Measurements from ENCODE around the gene MYO1D.
"Not testable (repeated sequence)": the region's sequence is repeated elsewhere in the genome, so short reads cannot be mapped to it uniquely, and the experiment has no call there.

MYO1D gene

DNA sequence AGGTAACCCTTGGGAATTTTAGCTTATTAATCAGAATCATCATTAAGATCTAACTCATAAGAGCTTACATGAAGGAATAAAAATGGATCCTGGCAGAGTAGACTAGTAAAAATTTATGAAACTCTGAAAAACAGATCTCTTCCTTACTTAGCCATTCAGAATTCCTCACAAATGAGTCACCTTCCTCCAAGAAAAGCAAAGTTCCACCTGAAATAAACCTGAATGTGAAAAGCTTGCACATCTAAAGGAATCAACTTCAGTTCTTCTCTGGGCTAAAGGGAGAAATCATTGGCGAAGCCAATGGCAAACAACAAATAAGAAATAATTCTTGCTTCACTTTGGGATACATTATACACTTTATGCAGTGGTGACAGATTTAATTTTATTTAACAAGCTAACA is 22.7 kb downstream of the MYO1D start:
- DNase-seq, result no peak

DNA sequence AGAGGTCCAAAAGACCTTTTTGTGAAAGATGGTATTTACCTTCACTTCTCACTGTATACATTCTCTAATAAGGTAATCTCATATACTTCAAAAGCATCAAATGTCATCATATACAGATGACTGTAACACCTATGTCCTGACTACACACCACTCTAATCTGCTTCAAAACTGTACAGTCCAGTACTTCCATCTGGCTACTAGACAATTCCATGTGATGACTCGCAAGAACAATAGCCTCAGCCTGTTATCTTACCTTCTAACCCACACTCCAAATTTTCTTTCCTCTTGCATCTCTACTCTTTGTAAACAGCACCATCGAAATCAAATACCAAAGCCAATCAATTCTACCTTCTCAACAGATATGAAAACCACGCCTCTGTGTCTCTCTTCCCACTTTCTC is 24.1 kb downstream of the MYO1D start:
- no peak for DNase-seq

DNA sequence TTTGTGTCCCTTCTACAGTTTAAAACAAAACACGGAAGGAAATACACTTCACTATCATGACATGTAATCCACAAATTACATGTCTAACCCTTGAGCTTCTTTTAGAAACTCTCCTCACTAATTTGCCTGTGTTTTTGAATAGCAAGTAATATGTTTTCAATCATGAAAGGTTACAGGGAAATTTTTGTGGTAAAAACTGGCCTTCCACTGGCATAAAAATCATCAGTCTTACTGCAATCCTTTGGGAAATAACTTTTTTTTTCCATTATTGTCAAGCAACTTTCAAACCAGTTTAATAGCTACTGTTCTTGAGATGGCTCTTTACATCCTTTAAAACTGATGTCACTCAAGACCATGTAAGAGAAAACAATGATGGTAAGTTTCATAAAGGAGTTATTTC is 27.0 kb downstream of the MYO1D start:
- no peak for DNase-seq

DNA sequence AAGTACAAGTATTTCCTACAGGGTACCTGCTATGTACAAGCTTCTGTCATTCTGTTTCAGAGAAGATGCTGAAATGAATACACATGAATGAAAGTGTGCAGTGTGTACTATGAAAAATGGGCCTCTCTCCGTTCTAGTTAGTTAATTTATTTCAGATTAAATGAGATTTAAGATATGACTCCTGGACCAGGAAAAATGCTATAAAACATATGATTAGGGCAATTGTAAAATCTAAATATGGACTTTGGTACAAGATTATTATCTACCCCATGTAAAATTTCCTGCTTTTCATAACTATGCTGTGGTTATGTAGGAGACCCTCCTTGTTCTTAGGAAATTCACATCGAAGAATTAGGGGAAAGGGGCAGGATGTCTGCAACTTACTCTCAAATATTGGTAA is 28.9 kb downstream of the MYO1D start:
- DNase-seq, result no peak

- no peak for DNase-seq
Observed at GRCh38 chr17:32846143-32846542, 30.8 kb downstream of the MYO1D start.

DNA sequence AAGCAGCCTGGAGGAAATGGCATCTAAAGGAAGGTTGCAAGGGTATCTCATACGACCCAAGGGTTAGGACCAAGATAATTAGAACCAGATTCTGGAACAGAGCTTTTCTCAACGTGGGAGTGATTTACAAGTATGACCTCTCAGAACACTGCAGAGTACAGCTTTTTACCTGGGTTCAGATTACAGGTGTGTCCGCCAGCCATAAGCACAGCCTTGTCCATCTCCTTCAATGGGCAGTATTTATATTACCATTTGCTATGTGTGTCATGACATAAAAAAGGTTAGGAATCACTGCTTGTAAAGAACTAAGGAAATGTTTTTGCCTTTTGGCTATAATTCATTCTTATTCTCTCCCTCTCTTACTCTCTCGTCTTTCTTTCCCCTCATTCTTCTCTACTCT is 36.7 kb downstream of the MYO1D start:
- DNase-seq, result no peak

GRCh38 chr17:32836527-32836926 is 40.4 kb downstream of the MYO1D start:
- DNase-seq, result no peak

GRCh38 chr17:32835291-32835761 is 41.6 kb downstream of the MYO1D start:
- DNase-seq, result no peak

GRCh38 chr17:32834104-32834503 is 42.8 kb downstream of the MYO1D start:
- DNase-seq, result no peak

DNA sequence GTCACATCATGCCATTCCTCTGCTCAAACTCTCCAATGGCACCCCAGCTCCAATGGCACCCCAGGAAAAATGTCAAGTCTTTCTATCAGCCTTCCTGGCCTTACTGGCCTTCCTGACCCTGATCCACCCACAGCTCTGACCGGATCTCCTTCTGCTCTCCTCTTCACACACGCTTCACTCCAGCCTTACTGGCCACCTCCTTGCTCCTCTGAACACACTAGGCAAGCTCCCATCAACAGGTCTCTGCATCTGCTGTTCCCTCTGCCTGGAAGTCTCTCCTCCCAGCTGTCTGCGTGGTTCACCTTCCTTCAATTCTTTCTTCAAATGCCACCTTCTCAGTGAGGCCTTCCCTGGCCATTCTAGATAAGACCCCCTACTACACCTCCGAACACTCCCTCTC is 43.4 kb downstream of the MYO1D start:
- no peak for DNase-seq

- DNase-seq, result no peak
Observed at GRCh38 chr17:32833076-32833475, 43.8 kb downstream of the MYO1D start.

DNA sequence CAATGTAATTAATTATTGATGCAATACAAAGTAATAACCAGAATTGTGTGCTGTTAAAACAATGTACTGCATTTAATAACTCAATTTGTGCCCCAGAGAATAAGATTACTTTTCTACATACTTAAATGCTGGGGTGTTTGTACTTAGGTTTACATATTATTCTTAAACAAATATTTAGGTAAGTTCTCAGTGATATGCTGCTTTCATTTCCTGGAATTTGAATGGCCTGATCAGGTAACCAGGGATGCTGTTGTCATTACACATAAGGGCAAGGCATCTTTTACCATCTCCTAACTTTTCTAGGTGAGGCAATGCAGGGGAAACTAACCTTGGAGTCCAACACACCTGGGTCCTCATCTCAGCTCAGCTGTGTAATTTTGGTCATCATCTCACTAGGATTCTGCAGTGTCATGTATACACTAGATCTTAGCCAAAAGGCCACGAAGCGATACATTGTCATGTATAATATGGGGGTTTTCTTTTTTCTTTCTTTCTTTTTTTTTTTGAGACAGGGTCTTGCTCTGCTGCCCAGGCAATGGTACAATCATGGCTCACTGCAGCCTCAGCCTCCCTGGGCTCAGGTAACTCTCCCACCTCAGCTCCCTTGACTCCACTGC is 45.2 kb downstream of the MYO1D start:
- no peak for DNase-seq

DNA sequence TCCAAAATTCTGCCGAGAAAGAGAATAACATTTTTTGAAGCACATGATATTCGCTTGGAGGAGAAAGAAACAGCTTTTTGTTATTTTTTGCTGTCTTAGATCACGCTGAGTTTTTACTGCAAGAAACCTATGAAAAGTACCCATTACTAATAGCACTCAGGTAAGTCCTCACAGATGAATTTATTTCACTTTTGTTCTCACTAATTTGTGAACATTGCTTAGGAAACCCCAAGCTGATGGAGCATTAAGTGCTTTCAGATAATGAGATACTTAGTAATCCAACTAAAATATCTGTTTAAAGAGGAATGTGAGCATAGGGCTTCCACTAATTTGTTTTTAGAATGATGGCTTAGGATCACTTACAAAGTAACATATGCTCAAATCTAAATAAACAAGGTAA is 45.7 kb downstream of the MYO1D start:
- no peak for DNase-seq

GRCh38 chr17:32828822-32829221 is 48.1 kb downstream of the MYO1D start:
- no peak for DNase-seq

DNA sequence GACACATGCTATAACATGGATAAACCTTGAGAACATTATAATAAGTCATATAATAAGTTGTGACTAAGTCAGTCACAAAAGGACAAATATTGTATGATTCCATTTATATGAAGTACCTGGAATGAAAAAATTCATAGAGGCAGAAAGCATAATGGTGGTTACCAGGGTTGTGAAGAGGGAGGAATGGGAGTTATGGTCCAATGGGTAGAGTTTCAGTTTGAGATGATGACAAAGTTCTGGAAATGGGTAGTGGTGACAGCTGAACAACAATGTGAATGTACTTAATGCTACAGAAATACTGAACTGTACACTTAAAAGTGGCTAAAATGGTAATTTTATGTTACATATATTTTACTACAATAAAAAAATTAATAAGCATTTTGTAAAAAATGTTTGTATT is 49.7 kb downstream of the MYO1D start:
- no peak for DNase-seq

DNA sequence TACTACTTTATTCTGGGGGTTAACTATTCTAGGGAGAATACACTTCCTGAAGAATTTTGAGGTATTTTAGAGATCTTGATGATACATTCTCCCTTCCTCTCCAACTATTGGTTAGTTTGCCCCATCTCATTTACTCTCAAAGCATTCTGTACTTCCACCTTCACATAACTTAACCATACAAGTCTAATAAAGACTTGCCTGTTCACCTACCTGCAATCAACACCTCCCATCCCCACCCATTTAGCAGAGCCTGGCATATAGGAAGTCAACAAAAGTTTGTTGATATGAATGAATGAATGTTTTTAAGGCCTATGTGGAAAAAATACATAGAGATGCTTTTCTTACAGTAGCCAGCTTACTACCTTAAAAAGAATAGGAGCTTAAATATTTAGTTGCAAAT is 50.8 kb downstream of the MYO1D start:
- no peak for DNase-seq

GRCh38 chr17:32824334-32824733 is 52.6 kb downstream of the MYO1D start:
- no peak for DNase-seq

DNA sequence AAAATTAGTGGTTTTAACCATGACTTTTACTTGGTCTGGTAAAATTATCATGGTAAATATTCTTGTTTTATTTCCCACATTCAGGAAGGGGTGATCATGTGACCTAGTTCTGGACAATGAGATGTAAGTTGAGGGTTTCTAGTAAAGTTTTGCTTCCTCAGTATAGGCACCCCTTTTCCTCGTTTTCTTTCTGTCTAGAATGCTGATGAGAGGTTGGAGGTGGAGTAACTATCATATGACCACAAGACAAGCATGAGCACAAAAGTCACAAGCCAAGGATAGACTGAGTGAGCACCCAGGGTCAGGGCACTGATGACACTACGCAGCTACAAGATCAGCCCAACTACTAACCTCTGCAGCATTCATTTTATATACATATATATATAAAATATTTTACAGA is 53.9 kb downstream of the MYO1D start:
- no peak for DNase-seq

DNA sequence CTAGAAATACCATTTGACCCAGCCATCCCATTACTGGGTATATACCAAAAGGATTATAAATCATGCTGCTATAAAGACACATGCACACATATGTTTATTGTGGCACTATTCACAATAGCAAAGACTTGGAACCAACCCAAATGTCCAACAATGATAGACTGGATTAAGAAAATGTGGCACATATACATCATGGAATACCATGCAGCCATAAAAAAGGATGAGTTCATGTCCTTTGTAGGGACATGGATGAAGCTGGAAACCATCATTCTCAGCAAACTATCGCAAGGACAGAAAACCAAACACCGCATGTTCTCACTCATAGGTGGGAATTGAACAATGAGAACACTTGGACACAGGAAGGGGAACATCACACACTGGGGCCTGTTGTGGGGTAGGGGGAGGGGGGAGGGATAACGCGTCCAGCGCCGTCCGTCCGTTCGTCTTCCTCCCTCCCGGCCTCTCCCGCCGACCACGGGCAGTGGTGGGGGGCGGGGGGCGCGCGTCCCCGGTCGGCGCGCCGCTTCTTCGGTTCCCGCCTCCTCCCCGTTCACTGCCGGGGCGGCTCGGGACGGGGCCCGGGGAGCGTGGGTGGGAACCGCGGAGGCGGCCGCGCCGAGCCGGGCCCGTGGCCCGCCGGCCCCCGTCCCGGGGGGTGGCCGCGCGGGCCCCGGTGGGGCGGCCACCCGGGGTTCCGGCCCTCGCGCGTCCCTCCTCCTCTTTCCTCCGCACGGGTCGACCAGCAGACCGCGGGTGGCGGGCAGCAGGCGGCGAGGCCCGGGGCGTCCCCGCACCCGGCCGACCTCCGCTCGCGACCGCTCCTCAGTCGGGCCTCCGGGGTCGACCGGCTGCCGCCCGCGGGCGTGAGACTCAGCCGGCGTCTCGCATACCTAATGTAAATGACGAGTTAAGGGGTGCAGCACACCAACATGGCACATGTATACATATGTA is 54.7 kb downstream of the MYO1D start:
- DNase-seq, result not testable (repeated sequence)

DNA sequence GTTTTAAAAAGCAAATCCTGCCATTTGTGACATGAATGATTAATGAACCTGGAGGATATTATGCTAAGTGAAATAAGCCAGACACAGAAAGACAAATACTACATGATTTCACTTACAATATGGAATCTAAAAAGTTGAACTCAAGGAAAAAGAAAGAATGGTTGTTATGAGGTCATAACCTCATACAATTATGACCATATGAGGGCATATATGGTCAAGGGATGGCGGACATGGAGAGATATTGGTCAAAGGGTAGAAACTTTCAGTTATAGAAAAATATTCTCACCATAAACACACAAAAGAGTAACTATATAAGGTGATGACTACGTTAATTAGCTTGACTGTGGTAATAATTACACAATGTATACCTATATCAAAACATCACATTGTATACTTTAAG is 56.5 kb downstream of the MYO1D start:
- no peak for DNase-seq

DNA sequence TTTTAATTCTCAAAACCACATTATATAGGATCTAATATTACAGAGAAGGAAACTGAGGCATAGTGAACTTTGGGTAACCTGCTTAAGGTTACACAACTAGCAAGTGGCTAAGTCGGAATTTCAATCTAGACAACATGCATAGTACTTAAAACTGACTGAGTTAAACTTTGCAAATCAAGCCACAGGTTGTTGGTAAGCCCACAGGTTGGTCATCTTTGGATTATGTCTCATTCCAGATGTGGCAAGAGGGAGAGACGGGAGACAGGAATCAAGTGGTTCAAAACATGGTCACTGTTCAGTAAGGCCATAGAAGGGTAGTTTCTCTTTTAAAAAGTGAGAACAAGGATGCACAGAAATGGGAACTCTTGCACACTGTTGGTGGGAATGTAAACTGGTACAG is 57.1 kb downstream of the MYO1D start:
- DNase-seq, result no peak

- DNase-seq, result no peak
Observed at GRCh38 chr17:32819035-32819434, 57.9 kb downstream of the MYO1D start.

GRCh38 chr17:32815460-32815859 is 61.5 kb downstream of the MYO1D start:
- DNase-seq, result no peak

DNA sequence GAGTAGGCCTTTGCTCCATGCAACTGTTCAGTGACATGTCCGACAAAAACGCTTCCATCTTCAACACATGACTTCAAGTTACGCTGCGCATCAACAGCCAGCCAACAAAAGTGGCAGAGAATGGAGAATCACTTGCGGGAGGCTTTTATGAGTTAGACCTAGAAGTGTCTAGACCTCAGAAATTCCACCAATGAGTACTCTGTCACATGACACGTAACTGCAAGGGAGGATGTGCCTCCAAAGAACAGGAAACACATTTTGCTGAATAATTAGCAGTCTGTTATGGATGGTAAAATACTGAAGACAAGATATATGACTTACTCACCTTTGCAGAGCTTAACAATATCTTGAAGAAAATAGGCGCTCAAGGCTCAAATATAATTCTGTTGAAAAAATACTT is 62.1 kb downstream of the MYO1D start:
- DNase-seq, result no peak

- no peak for DNase-seq
Observed at GRCh38 chr17:32813021-32813420, 63.9 kb downstream of the MYO1D start.

Data from NCI-H524 treated with DMSO at 0.1 percent for 48 hours (cell line).